GM19438 (cell line): Measurements from ENCODE around the gene ATP6V1B1.
"Not testable (repeated sequence)": the region's sequence is repeated elsewhere in the genome, so short reads cannot be mapped to it uniquely, and the experiment has no call there.

Experiments
- ATAC-seq: cut with Tn5 transposase; IDR thresholded peaks from one replicate; pipeline ENCODE4 v1.9.1; 2021; ENCODE audit warnings: low read depth; ENCODE audit not compliant: unreplicated experiment

ATP6V1B1 gene

GRCh38 chr2:71003966-71004755, 68.5 kb downstream of the ATP6V1B1 start:
- ATAC-seq: no peak

- no peak for ATAC-seq
Observed at GRCh38 chr2:71004857-71005256, 69.2 kb downstream of the ATP6V1B1 start.

GRCh38 chr2:71005271-71006202, 69.8 kb downstream of the ATP6V1B1 start:
- ATAC-seq: no peak

- no peak for ATAC-seq
Observed at GRCh38 chr2:71006323-71006722, 70.6 kb downstream of the ATP6V1B1 start.

- no peak for ATAC-seq
Observed at GRCh38 chr2:71006955-71007799, 71.5 kb downstream of the ATP6V1B1 start.

- no peak for ATAC-seq
Observed at GRCh38 chr2:71008342-71008741, 72.6 kb downstream of the ATP6V1B1 start.

GRCh38 chr2:71011786-71012185, 76.1 kb downstream of the ATP6V1B1 start:
- ATAC-seq: not testable (repeated sequence)
